Neural cell (in vitro differentiated cells): ENCODE data around the gene TADA3. TPM values are rescaled to one million over a fixed set of nuclear protein-coding genes. Genes with fewer than 3 reads are reported as not detected.

Experiments used
- H2AFZ ChIP-seq: fragments of 200-600, 300-800 bp; sonication (generic), shearing (Covaris generic); 2 replicates; pipeline ENCODE4 v1.6.0; 2014; ENCODE audit warnings: low read depth, mild to moderate bottlenecking, antibody characterized with exemption, low read length, moderate library complexity
- H3F3A ChIP-seq: fragments of 200-600 bp; shearing (Covaris generic); 2 replicates; pipeline ENCODE4 v1.6.1; 2016; ENCODE audit warnings: mild to moderate bottlenecking, moderate library complexity, mixed read lengths, antibody characterized with exemption, low read length; ENCODE audit not compliant: insufficient read depth, poor library complexity, severe bottlenecking
- H3K27ac ChIP-seq: fragments of 200-600, 300-800 bp; sonication (generic), shearing (Covaris generic); 2 replicates; pipeline ENCODE4 v1.5.1; 2014; ENCODE audit warnings: mild to moderate bottlenecking, low read length, moderate library complexity
- H3K27me3 ChIP-seq: fragments of 300-800, 200-600 bp; sonication (generic), shearing (Covaris generic); 2 replicates; pipeline ENCODE4 v1.6.0; 2014; ENCODE audit warnings: mild to moderate bottlenecking, low read depth, low read length, moderate library complexity; ENCODE audit not compliant: insufficient read depth
- H3K36me3 ChIP-seq: fragments of 300-800, 200-600 bp; sonication (generic), shearing (Covaris generic); 2 replicates; pipeline ENCODE4 v1.5.1; 2014; ENCODE audit warnings: mild to moderate bottlenecking, antibody characterized with exemption, low read length, moderate library complexity; ENCODE audit not compliant: insufficient read depth
- H3K4me2 ChIP-seq: fragments of 300-800, 200-600 bp; sonication (generic), shearing (Covaris generic); 2 replicates; pipeline ENCODE4 v1.6.0; 2014; ENCODE audit warnings: mild to moderate bottlenecking, low read length
- H3K4me3 ChIP-seq: fragments of 300-800, 200-600 bp; sonication (generic), shearing (Covaris generic); 2 replicates; pipeline ENCODE4 v1.5.1; 2014; ENCODE audit warnings: mild to moderate bottlenecking, low read length, moderate library complexity
- H3K79me2 ChIP-seq: fragments of 200-600 bp; shearing (Covaris generic); replicated peaks from 2 replicates; pipeline ENCODE4 v1.6.0; 2014; ENCODE audit warnings: mild to moderate bottlenecking, low read length, moderate library complexity; ENCODE audit not compliant: insufficient read depth
- H3K9ac ChIP-seq: fragments of 300-800, 200-600 bp; sonication (generic), shearing (Covaris generic); 2 replicates; pipeline ENCODE4 v1.6.1; 2016; ENCODE audit warnings: mild to moderate bottlenecking, low read length, mixed read lengths
- H3K9me2 ChIP-seq: fragments of 200-600 bp; shearing (Covaris generic); 2 replicates; pipeline ENCODE4 v1.6.1; 2016; ENCODE audit warnings: mild to moderate bottlenecking, low read length, mixed read lengths; ENCODE audit not compliant: insufficient read depth
- H3K9me3 ChIP-seq: fragments of 200-600, 300-800 bp; sonication (generic), shearing (Covaris generic); 2 replicates; pipeline ENCODE4 v1.6.1; 2016; ENCODE audit warnings: mild to moderate bottlenecking, mixed run types, low read length, moderate library complexity, mixed read lengths
- H4K20me1 ChIP-seq: fragments of 200-600 bp; shearing (Covaris generic); 2 replicates; pipeline ENCODE4 v1.6.1; 2016; ENCODE audit warnings: mild to moderate bottlenecking, mixed run types; ENCODE audit not compliant: insufficient read depth
- EP300 ChIP-seq: fragments of 450-650 bp; conservative IDR thresholded peaks from 2 replicates; pipeline ENCODE4 v1.6.1; 2014; ENCODE audit warnings: antibody characterized with exemption, mild to moderate bottlenecking, moderate library complexity; ENCODE audit not compliant: poor library complexity, severe bottlenecking
- EZH2 ChIP-seq: fragments of 200-600, 300-800 bp; shearing (Covaris generic), sonication (generic); IDR thresholded peaks from 2 replicates; pipeline ENCODE4 v1.6.1; 2014; ENCODE audit warnings: antibody characterized with exemption, low read length, borderline replicate concordance, mild to moderate bottlenecking; ENCODE audit not compliant: insufficient read depth, poor library complexity, severe bottlenecking
- MXI1 ChIP-seq: fragments of 450-650 bp; conservative IDR thresholded peaks from 2 replicates; pipeline ENCODE4 v1.6.1; 2014; ENCODE audit warnings: antibody characterized with exemption, mild to moderate bottlenecking; ENCODE audit not compliant: poor library complexity, severe bottlenecking
- POLR2AphosphoS5 ChIP-seq: IDR thresholded peaks from 2 replicates; pipeline ENCODE4 v1.6.1; 2012
- RAD21 ChIP-seq: fragments of 450-650 bp; conservative IDR thresholded peaks from 2 replicates; pipeline ENCODE4 v1.6.1; 2014; ENCODE audit warnings: antibody characterized with exemption, mild to moderate bottlenecking, moderate library complexity
- SMC3 ChIP-seq: fragments of 450-650 bp; conservative IDR thresholded peaks from 2 replicates; pipeline ENCODE4 v1.6.1; 2014; ENCODE audit warnings: antibody characterized with exemption, mild to moderate bottlenecking, moderate library complexity; ENCODE audit not compliant: poor library complexity
- TAF1 ChIP-seq: IDR thresholded peaks from 2 replicates; pipeline ENCODE4 v1.6.1; 2012; ENCODE audit warnings: low read depth
- polyA plus RNA-seq: library from polyadenylated mRNA; depleted of rRNA; stranded (reverse); fragments of >200 nt; gene quantifications from 2 replicates; pipeline ENCODE4 v1.2.3, GENCODE V29; 2014
- TF ChIP-seq, protein P1 (sequence below): IDR thresholded peaks from 2 replicates; pipeline ENCODE4 v1.6.1; 2012; ENCODE audit warnings: borderline replicate concordance
- TF ChIP-seq, protein P2 (sequence below): fragments of 450-650 bp; IDR thresholded peaks from 2 replicates; pipeline ENCODE4 v1.5.1; 2014; ENCODE audit warnings: antibody characterized with exemption, mild to moderate bottlenecking, moderate library complexity; ENCODE audit not compliant: poor library complexity, severe bottlenecking

Gene TADA3
- polyA plus RNA-seq, 1 donor from 2014 or later: 55.4 TPM

DNA sequence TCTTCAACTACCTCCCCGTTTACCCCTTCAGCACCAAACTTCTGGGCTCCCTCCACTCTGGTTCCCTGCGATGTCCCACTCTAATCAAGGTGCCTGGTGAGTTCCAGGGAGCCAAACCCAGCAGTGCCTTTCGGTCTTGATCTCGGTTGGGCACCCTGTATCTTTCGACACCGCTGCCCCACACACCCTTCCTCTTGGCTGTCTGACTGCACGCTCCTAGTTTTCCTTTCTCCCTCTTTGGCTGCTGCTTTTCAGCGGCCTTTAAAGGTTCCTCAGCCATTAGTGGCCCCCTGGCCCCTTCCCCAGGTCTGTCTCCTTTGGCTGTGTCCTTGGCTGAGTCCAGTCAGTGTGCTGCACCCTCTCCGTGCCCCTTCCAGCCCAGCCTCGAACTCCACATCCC lies 18.6 kb upstream of the TADA3 start:
- no peak overlapping the region for H3K27ac ChIP-seq
- no peaks in the 10 kb centered on the region for H3F3A ChIP-seq
- H3K9me3 ChIP-seq: no peaks in the 10 kb centered on the region
- no peaks in the 10 kb centered on the region for H3K36me3 ChIP-seq
- no peak overlapping the region for H2AFZ ChIP-seq
- H3K9me2 ChIP-seq: no peaks in the 10 kb centered on the region
- H3K27me3 ChIP-seq: no peaks in the 10 kb centered on the region
- peak overlapping the region; percentile 66 for H3K4me3 ChIP-seq
- H3K9ac ChIP-seq: no peak overlapping the region
- no peak for TF ChIP-seq EZH2
- no peak for TF ChIP-seq POLR2AphosphoS5
- TF ChIP-seq, protein P1, sequence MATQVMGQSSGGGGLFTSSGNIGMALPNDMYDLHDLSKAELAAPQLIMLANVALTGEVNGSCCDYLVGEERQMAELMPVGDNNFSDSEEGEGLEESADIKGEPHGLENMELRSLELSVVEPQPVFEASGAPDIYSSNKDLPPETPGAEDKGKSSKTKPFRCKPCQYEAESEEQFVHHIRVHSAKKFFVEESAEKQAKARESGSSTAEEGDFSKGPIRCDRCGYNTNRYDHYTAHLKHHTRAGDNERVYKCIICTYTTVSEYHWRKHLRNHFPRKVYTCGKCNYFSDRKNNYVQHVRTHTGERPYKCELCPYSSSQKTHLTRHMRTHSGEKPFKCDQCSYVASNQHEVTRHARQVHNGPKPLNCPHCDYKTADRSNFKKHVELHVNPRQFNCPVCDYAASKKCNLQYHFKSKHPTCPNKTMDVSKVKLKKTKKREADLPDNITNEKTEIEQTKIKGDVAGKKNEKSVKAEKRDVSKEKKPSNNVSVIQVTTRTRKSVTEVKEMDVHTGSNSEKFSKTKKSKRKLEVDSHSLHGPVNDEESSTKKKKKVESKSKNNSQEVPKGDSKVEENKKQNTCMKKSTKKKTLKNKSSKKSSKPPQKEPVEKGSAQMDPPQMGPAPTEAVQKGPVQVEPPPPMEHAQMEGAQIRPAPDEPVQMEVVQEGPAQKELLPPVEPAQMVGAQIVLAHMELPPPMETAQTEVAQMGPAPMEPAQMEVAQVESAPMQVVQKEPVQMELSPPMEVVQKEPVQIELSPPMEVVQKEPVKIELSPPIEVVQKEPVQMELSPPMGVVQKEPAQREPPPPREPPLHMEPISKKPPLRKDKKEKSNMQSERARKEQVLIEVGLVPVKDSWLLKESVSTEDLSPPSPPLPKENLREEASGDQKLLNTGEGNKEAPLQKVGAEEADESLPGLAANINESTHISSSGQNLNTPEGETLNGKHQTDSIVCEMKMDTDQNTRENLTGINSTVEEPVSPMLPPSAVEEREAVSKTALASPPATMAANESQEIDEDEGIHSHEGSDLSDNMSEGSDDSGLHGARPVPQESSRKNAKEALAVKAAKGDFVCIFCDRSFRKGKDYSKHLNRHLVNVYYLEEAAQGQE: no peak
- TF ChIP-seq, protein P2, sequence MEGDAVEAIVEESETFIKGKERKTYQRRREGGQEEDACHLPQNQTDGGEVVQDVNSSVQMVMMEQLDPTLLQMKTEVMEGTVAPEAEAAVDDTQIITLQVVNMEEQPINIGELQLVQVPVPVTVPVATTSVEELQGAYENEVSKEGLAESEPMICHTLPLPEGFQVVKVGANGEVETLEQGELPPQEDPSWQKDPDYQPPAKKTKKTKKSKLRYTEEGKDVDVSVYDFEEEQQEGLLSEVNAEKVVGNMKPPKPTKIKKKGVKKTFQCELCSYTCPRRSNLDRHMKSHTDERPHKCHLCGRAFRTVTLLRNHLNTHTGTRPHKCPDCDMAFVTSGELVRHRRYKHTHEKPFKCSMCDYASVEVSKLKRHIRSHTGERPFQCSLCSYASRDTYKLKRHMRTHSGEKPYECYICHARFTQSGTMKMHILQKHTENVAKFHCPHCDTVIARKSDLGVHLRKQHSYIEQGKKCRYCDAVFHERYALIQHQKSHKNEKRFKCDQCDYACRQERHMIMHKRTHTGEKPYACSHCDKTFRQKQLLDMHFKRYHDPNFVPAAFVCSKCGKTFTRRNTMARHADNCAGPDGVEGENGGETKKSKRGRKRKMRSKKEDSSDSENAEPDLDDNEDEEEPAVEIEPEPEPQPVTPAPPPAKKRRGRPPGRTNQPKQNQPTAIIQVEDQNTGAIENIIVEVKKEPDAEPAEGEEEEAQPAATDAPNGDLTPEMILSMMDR: no peak
- no peak for TF ChIP-seq SMC3
- no peak for TF ChIP-seq TAF1
- no peak for TF ChIP-seq EP300
- TF ChIP-seq MXI1: no peak
- TF ChIP-seq RAD21: no peak
- H4K20me1 ChIP-seq: no peaks in the 10 kb centered on the region
- no peaks in the 10 kb centered on the region for H3K79me2 ChIP-seq
- H3K4me2 ChIP-seq: no peak overlapping the region

DNA sequence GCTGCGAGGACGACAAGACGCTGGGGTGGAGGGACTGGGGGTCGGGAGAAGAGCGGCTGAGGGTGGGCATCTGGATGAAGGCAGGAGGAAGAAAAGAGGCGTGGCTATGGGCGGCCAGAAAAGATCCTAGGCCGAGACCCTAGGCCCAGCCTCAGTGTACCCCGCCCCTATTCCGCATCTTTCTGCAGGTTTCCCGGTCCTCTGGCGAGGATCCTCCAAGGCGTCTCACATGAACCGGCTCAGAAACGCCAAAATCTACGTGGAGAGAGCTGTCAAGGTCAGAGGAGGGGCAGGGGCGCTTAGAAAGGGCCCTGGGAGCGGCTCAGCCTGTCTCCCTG lies 18.1 kb upstream of the TADA3 start:
- H2AFZ ChIP-seq: peak overlapping the region; percentile 21
- H3K36me3 ChIP-seq: no peaks in the 10 kb centered on the region
- H3K9ac ChIP-seq: peak overlapping the region; percentile 66
- no peaks in the 10 kb centered on the region for H3K79me2 ChIP-seq
- no peaks in the 10 kb centered on the region for H3K9me3 ChIP-seq
- H3K9me2 ChIP-seq: no peaks in the 10 kb centered on the region
- TF ChIP-seq SMC3: no peak
- TF ChIP-seq TAF1: no peak
- TF ChIP-seq, protein P1: no peak
- no peak for TF ChIP-seq RAD21
- no peak for TF ChIP-seq EZH2
- no peak for TF ChIP-seq EP300
- no peak for TF ChIP-seq MXI1
- TF ChIP-seq, protein P2: no peak
- no peak for TF ChIP-seq POLR2AphosphoS5
- peak overlapping the region; percentile 66 for H3K4me3 ChIP-seq
- no peak overlapping the region for H3K27ac ChIP-seq
- no peaks in the 10 kb centered on the region for H3F3A ChIP-seq
- H3K4me2 ChIP-seq: peak overlapping the region; percentile 10
- no peaks in the 10 kb centered on the region for H3K27me3 ChIP-seq
- no peaks in the 10 kb centered on the region for H4K20me1 ChIP-seq
